Astrocyte of the cerebellum (primary cell): ENCODE measurements around the gene PABPC1L.

ENCODE experiments used
- DNase-seq: peaks from one replicate; pipeline ENCODE4 v3.0.0-alpha.2; 2011; ENCODE audit warnings: low read depth
- H3K4me3 ChIP-seq: 2 replicates; pipeline ENCODE4 v1.5.1; 2011; ENCODE audit warnings: mild to moderate bottlenecking, low read depth, low read length, moderate library complexity
- in situ Hi-C: cut with HindIII; loops from 2 replicates; pipeline ENCODE4 v1.10.0; 2017; ENCODE audit warnings: low sequenced_read_pairs
- TF ChIP-seq, protein P1 (sequence below): IDR thresholded peaks from 2 replicates; pipeline ENCODE4 v1.5.1; 2012; ENCODE audit warnings: low read length, low read depth, moderate library complexity, mild to moderate bottlenecking; ENCODE audit errors: missing control alignments

Gene PABPC1L

DNA sequence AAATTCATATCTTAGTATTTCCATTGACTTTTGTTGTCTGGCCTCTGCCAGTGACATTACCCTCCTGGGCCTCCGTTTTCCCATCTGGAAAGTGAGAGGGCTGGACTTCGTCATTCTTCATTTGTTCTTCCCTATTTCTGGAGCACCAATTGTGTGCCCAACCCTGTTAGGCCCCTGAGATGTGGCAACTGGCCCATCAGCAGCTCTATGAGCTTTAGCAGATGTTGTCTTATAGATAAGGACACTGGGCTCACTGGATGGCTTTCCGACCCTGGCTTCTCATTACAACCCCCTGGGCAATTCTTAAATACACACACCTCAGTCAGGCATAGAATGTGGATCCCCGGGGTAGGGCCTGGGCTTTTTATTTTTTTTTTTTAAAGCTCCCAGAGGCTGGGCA, 14.7 kb downstream of the PABPC1L start:
- H3K4me3 ChIP-seq: no peak overlapping the region
- in situ Hi-C loops: no loop called here
- TF ChIP-seq, protein P1, sequence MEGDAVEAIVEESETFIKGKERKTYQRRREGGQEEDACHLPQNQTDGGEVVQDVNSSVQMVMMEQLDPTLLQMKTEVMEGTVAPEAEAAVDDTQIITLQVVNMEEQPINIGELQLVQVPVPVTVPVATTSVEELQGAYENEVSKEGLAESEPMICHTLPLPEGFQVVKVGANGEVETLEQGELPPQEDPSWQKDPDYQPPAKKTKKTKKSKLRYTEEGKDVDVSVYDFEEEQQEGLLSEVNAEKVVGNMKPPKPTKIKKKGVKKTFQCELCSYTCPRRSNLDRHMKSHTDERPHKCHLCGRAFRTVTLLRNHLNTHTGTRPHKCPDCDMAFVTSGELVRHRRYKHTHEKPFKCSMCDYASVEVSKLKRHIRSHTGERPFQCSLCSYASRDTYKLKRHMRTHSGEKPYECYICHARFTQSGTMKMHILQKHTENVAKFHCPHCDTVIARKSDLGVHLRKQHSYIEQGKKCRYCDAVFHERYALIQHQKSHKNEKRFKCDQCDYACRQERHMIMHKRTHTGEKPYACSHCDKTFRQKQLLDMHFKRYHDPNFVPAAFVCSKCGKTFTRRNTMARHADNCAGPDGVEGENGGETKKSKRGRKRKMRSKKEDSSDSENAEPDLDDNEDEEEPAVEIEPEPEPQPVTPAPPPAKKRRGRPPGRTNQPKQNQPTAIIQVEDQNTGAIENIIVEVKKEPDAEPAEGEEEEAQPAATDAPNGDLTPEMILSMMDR: no peak
- no peak for DNase-seq

DNA sequence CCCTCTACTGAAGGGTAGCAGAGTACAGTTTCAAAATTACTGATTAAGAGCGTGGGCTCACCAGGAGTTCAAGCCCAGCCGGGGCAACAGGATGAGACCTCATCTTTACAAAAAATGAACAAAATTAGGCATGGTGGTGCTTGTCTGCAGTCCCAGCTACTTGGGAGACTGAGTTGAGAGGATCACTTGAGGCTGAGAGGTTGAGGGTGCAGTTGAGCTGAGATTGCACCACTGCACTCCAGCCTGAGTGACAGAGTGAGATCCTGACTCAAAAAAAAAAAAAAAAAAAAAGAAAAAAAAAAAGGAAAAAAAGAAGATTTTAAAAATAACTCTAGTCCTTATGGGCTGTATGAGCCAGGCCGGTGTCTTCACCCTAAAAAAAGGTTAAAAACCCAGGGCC, 18.7 kb downstream of the PABPC1L start:
- H3K4me3 ChIP-seq: no peak overlapping the region
- TF ChIP-seq, protein P1: no peak
- DNase-seq: no peak
- in situ Hi-C loops: no loop called here

DNA sequence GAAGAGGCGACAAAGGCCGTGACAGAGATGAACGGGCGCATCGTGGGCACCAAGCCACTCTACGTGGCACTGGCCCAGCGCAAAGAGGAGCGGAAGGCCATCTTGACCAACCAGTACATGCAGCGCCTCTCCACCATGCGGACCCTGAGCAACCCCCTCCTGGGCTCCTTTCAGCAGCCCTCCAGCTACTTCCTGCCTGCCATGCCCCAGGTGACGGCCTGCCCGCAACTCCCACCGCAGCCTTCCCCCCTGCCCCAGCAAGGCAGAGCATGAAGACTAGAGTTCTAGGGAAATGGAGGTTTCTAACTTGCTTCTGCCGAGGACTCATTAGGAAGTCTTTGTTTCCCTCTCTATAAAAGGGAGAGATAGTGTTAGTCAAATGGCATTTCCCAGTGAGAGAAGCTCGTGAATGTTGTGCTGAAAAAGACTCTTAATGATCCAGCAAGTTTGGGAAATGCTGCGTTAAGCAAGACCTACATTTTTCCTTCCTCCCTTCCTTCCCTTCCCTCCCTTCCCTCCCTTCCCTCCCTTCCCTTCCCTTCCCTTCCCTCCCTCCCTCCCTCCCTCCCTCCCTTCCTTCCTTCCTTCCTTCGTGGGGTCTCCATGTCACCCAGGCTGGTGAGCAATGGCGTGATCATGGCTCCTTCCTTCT, 20.8 kb downstream of the PABPC1L start:
- in situ Hi-C loops: no loop called here
- no peak overlapping the region for H3K4me3 ChIP-seq
- TF ChIP-seq, protein P1: no peak
- no peak for DNase-seq

DNA sequence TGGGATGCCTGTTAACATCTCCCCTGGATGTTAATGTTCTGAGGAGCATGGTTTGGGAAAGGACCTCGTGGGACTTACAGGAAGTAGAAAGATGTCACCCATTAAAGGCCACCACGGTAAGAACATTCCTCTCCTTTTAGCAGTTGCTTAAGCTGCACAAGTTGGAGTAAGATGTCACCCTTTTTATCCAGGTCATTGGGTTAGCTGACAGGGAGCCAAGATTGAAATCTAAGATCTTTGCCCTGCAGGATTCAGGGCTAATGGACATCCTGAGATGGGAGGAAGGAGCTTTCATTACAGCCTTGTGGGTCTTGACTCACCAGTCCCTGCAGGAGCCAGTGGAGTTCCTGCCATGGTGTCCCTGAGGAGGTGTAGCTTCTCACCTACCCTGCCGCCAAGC, 22.1 kb downstream of the PABPC1L start:
- TF ChIP-seq, protein P1: no peak
- DNase-seq: no peak
- in situ Hi-C loops: no loop called here
- H3K4me3 ChIP-seq: no peak overlapping the region

DNA sequence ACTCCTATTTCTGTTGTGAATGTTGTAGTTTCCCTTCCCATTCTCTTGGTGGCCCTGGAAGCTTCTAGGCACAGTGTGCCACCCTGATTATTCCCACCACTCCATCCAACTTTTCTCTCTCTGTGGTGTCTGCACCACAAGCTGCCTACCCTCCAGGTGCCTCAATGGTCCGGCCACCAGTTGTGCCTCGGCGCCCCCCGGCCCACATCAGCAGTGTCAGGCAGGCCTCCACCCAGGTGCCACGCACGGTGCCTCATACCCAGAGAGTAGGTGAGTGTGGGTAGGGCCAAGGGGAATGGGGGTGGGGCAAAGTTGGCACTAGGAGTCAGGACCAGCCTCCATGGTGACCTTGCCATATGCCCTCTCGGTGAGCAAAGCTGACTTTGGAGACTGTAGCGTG, 23.1 kb downstream of the PABPC1L start:
- TF ChIP-seq, protein P1: no peak
- H3K4me3 ChIP-seq: no peak overlapping the region
- no peak for DNase-seq
- in situ Hi-C loops: no loop called here

DNA sequence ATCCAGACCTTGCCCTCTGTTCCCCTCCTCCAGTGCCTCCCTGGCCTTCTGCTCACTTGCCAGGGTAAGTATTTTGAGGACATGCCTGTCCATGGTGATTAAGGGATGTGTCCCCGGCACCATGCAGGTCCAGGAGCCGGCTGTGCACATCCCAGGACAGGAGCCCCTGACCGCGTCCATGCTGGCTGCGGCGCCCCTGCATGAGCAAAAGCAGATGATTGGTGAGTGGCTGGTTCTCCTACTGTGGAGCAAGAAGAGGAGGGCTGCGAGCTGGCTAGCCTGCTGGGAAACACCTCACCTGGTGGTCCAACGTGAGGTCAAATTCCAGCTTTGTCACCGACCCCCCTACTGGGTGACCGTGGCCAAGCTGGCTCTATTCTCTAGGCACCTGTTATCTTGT, 26.6 kb downstream of the PABPC1L start:
- DNase-seq: no peak
- no peak overlapping the region for H3K4me3 ChIP-seq
- in situ Hi-C loops: no loop called here
- TF ChIP-seq, protein P1: no peak

DNA sequence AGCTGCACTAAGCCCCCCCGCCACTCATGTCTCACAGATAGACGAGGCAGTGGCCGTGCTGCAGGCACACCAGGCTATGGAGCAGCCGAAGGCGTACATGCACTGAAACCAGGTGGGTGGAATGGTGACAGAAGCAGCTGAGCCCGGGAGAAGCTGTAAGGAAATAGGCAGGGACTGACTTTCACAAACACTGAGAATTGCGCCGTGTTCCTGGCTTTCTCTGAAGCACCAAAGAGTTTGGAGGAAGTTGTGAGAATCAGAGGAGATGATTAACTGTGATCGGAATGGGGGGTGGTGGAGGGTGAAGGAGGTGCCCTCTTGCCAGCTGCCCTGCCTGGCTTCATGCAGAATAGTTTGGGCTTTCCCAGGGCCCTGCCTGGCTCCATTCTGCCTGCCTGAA, 28.8 kb downstream of the PABPC1L start:
- in situ Hi-C loops: no loop called here
- no peak for DNase-seq
- H3K4me3 ChIP-seq: no peak overlapping the region
- TF ChIP-seq, protein P1: no peak
